NOMO-1 treated with DMSO at 0.1 percent for 48 hours (cell line): ENCODE data around the gene CEACAM5.
"Not testable (repeated sequence)": the region's sequence is repeated elsewhere in the genome, so short reads cannot be mapped to it uniquely, and the experiment has no call there.

Experiments
- DNase-seq: peaks from one replicate; lab custom pipeline; 2025; ENCODE audit not compliant: unreplicated experiment; lab: John Stamatoyannopoulos, UW

Gene CEACAM5

DNA sequence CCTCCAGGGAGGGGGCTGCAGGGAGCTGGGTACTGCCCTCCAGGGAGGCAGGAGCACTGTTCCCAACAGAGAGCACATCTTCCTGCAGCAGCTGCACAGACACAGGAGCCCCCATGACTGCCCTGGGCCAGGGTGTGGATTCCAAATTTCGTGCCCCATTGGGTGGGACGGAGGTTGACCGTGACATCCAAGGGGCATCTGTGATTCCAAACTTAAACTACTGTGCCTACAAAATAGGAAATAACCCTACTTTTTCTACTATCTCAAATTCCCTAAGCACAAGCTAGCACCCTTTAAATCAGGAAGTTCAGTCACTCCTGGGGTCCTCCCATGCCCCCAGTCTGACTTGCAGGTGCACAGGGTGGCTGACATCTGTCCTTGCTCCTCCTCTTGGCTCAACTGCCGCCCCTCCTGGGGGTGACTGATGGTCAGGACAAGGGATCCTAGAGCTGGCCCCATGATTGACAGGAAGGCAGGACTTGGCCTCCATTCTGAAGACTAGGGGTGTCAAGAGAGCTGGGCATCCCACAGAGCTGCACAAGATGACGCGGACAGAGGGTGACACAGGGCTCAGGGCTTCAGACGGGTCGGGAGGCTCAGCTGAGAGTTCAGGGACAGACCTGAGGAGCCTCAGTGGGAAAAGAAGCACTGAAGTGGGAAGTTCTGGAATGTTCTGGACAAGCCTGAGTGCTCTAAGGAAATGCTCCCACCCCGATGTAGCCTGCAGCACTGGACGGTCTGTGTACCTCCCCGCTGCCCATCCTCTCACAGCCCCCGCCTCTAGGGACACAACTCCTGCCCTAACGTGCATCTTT lies 7.8 kb upstream of the CEACAM5 start:
- DNase-seq: no peak

DNA sequence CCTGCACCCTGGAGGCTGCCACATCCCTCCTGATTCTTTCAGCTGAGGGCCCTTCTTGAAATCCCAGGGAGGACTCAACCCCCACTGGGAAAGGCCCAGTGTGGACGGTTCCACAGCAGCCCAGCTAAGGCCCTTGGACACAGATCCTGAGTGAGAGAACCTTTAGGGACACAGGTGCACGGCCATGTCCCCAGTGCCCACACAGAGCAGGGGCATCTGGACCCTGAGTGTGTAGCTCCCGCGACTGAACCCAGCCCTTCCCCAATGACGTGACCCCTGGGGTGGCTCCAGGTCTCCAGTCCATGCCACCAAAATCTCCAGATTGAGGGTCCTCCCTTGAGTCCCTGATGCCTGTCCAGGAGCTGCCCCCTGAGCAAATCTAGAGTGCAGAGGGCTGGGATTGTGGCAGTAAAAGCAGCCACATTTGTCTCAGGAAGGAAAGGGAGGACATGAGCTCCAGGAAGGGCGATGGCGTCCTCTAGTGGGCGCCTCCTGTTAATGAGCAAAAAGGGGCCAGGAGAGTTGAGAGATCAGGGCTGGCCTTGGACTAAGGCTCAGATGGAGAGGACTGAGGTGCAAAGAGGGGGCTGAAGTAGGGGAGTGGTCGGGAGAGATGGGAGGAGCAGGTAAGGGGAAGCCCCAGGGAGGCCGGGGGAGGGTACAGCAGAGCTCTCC lies 6.9 kb upstream of the CEACAM5 start:
- peak; percentile 28 for DNase-seq

DNA sequence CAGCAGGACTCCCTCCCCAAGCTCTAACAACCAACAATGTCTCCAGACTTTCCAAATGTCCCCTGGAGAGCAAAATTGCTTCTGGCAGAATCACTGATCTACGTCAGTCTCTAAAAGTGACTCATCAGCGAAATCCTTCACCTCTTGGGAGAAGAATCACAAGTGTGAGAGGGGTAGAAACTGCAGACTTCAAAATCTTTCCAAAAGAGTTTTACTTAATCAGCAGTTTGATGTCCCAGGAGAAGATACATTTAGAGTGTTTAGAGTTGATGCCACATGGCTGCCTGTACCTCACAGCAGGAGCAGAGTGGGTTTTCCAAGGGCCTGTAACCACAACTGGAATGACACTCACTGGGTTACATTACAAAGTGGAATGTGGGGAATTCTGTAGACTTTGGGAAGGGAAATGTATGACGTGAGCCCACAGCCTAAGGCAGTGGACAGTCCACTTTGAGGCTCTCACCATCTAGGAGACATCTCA lies 6.2 kb upstream of the CEACAM5 start:
- no peak for DNase-seq

DNA sequence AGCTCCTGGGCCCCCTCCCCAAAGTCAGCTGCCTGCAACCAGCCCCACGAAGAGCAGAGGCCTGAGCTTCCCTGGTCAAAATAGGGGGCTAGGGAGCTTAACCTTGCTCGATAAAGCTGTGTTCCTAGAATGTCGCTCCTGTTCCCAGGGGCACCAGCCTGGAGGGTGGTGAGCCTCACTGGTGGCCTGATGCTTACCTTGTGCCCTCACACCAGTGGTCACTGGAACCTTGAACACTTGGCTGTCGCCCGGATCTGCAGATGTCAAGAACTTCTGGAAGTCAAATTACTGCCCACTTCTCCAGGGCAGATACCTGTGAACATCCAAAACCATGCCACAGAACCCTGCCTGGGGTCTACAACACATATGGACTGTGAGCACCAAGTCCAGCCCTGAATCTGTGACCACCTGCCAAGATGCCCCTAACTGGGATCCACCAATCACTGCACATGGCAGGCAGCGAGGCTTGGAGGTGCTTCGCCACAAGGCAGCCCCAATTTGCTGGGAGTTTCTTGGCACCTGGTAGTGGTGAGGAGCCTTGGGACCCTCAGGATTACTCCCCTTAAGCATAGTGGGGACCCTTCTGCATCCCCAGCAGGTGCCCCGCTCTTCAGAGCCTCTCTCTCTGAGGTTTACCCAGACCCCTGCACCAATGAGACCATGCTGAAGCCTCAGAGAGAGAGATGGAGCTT lies 4.7 kb upstream of the CEACAM5 start:
- no peak for DNase-seq

DNA sequence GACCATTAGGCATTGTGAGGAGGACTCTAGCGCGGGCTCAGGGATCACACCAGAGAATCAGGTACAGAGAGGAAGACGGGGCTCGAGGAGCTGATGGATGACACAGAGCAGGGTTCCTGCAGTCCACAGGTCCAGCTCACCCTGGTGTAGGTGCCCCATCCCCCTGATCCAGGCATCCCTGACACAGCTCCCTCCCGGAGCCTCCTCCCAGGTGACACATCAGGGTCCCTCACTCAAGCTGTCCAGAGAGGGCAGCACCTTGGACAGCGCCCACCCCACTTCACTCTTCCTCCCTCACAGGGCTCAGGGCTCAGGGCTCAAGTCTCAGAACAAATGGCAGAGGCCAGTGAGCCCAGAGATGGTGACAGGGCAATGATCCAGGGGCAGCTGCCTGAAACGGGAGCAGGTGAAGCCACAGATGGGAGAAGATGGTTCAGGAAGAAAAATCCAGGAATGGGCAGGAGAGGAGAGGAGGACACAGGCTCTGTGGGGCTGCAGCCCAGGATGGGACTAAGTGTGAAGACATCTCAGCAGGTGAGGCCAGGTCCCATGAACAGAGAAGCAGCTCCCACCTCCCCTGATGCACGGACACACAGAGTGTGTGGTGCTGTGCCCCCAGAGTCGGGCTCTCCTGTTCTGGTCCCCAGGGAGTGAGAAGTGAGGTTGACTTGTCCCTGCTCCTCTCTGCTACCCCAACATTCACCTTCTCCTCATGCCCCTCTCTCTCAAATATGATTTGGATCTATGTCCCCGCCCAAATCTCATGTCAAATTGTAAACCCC lies 2.8 kb upstream of the CEACAM5 start:
- DNase-seq: peak; percentile 26

DNA sequence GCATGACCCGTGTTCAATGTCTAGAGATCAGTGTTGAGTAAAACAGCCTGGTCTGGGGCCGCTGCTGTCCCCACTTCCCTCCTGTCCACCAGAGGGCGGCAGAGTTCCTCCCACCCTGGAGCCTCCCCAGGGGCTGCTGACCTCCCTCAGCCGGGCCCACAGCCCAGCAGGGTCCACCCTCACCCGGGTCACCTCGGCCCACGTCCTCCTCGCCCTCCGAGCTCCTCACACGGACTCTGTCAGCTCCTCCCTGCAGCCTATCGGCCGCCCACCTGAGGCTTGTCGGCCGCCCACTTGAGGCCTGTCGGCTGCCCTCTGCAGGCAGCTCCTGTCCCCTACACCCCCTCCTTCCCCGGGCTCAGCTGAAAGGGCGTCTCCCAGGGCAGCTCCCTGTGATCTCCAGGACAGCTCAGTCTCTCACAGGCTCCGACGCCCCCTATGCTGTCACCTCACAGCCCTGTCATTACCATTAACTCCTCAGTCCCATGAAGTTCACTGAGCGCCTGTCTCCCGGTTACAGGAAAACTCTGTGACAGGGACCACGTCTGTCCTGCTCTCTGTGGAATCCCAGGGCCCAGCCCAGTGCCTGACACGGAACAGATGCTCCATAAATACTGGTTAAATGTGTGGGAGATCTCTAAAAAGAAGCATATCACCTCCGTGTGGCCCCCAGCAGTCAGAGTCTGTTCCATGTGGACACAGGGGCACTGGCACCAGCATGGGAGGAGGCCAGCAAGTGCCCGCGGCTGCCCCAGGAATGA lies 1.5 kb upstream of the CEACAM5 start:
- peak; percentile 74 for DNase-seq

DNA sequence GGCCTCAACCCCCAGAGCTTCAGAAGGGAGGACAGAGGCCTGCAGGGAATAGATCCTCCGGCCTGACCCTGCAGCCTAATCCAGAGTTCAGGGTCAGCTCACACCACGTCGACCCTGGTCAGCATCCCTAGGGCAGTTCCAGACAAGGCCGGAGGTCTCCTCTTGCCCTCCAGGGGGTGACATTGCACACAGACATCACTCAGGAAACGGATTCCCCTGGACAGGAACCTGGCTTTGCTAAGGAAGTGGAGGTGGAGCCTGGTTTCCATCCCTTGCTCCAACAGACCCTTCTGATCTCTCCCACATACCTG lies 969 bp upstream of the CEACAM5 start:
- no peak for DNase-seq

DNA sequence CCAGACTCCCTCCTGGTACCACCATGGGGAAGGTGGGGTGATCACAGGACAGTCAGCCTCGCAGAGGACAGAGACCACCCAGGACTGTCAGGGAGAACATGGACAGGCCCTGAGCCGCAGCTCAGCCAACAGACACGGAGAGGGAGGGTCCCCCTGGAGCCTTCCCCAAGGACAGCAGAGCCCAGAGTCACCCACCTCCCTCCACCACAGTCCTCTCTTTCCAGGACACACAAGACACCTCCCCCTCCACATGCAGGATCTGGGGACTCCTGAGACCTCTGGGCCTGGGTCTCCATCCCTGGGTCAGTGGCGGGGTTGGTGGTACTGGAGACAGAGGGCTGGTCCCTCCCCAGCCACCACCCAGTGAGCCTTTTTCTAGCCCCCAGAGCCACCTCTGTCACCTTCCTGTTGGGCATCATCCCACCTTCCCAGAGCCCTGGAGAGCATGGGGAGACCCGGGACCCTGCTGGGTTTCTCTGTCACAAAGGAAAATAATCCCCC lies 505 bp upstream of the CEACAM5 start:
- no peak for DNase-seq

DNA sequence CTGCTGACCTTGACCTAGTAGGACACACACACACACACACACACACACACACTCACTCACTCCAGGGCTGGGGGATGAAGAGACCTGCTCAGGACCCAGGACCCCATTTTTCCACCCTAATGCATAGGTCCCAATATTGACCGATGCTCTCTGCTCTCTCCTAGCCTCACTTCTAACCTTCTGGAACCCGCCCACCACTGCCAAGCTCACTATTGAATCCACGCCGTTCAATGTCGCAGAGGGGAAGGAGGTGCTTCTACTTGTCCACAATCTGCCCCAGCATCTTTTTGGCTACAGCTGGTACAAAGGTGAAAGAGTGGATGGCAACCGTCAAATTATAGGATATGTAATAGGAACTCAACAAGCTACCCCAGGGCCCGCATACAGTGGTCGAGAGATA lies 1.1 kb downstream of the CEACAM5 start:
- DNase-seq: not testable (repeated sequence)

DNA sequence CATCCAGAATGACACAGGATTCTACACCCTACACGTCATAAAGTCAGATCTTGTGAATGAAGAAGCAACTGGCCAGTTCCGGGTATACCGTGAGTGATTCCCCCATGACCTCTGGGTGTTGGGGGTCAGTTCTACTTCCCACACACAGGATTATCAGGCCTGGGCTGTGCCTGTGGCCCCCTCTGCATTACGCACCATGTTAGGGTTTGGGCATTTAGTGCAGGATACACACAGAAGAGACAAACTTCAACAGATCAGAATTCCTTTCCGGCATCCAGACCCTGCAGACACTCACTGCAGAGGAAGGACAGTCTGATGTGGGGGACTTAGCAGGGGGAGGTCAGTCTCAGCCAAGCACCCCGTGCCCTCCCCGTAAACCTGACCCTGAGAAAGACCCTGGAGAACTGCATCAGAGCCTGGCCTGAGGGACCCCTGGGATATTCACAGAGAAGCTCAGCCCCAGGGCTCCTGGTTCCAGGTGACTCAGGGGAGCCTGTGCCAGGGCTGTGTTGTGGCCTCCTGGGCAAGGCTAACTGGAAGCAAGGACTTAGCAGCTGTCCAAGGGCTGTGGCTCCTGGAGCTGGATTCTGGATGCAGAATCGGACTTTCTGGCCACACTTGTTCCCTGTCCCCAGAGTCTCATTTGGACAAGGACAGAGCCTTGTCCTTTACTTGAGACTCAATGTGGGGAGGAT lies 1.7 kb downstream of the CEACAM5 start:
- no peak for DNase-seq

DNA sequence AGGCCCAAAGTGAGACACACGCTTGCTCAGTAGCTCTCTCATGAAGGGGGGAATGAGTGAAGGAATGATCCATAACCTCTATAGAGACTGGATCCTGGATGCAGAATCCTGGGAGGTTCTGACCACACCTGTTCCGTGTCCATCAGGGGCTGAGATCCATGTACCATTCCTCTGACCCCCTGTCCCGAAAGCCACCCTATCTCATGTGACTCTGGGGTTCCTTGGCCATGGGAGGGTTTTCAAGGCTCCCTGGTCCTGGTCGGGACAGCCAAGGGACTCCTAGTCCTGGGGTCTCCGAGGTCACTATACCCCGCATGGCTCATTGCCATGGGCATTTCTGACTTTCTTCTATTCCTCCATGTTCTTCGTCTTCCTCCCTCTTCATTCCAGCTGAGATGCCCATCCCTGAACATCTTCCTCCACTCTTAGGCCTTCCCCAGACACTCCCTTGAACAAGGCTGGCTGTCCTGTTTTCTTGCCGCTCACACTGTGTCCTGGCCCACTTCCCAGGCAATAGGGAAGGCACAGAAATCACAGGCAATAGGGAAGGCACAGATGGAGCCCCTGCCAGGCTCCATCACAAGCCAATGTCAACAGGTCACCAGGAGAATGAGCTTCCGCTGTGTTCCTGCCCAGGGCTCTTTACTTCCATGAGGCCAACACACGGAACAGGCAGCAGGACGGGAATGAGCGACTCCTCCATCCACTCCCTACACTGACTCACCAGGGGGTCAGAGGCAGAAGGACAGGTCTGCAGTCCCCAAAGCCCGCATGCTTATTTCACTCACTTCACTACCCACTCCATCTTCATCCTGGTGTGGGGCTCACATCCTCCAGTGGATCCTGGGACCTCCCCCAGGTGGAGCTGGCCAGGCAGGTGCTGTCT lies 3.2 kb downstream of the CEACAM5 start:
- no peak for DNase-seq

DNA sequence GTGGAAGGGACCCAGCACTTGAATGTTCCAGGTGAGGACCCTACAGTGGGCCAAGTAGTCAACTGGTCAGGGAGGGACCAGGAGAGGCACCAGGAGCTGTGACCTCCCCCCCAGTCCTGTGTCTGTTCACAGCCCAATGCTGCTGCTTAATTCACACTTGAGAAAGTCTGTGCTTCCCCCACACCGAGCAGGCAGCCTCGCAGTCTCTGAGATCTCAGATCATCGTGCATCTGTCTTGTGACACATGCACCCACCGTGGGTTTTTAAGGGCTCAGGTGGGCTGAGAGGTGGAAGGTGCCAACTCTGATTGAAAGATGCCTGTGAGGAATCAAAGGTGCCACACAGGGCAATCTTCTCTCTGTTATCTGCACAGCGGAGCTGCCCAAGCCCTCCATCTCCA lies 6.2 kb downstream of the CEACAM5 start:
- DNase-seq: no peak

DNA sequence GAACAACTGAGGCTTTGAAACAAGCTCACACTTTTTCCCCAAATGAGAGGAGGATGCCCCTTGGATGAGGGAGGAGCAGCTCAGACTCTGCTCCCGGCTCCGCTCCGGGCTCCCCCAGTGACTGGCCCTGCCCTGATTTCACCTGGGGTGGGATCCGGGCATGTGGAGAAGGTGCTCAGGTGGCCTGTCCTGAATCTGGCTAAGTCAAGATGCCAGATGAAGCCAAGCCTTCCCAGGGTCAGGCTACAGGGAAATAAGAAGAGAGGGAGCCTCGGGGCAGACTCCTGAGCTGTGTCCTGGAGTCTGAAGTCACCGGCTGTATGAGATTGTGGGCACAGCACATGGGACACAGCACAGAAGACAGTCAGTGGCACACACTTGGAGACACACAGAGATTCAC lies 10.3 kb downstream of the CEACAM5 start:
- DNase-seq: no peak

DNA sequence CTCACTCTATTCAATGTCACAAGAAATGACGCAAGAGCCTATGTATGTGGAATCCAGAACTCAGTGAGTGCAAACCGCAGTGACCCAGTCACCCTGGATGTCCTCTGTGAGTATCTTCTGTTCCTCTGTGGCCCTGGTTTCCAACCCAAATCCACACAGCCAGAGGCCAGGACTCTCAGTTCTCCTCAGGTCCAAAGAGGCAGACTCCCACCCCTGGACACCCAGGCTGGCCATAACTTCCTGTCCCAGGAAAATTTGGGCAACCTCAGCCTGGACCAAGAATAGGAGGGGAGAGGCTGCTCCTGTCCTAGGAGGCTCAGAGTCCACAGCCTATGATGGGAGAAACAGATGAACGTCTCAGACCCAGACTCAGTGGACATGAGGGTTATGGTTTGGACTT lies 11.7 kb downstream of the CEACAM5 start:
- DNase-seq: no peak

DNA sequence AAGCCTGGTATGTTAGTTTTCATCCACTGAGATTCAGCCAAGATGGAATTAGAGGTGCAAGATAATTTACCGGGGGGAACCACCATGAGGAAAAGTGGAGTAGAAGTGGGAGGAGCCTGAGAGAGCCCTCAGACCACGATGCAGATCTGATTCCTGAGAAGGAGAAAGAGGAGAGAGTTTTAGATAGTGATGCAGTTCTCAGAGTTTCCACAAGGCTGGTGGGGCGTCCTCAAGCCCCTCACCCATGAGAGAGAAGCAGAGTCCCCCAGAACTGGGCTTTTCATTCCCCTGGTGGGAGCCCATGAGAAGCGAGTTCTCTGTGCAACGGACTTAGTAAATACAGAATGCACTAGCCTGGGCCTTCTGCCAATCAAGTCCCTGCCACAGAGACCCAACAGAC lies 18.1 kb downstream of the CEACAM5 start:
- DNase-seq: no peak

DNA sequence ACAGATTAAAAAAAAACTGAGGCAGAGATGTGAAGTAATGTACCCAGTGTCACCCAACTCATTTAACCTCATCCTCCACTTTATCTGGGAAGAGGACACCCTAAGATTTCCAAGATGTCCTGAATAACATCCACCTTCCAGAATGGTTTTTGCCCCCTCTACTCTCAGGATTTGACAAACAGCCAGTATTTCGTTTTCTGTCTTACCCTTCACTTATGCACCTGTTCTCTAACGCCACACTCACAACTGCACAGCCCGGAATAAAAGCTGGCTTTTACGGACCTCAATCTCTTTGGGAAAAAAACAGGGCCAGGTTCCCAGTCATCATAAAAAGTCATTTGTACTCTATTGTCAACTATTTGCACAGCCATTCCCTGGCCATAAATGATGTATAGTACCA lies 25.7 kb downstream of the CEACAM5 start:
- DNase-seq: no peak

DNA sequence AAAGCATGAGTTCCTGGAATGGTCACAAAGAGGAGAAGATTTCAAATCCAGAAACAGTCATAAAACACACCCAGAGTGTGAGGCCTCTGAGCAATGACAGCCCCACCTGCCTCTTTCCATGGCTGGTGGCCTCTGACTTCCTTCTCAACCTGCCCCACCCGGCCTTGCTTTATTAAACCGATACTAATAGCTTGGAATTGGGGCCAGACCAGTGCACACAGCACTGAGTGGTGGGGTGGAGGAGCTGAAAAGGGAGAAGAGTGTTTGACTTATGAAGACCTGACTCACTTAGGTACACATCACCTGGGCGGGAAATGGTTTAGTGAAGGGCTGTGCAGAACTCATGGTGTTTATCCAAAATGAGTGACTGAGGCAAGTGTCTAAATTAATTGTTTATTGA lies 26.2 kb downstream of the CEACAM5 start:
- DNase-seq: no peak

DNA sequence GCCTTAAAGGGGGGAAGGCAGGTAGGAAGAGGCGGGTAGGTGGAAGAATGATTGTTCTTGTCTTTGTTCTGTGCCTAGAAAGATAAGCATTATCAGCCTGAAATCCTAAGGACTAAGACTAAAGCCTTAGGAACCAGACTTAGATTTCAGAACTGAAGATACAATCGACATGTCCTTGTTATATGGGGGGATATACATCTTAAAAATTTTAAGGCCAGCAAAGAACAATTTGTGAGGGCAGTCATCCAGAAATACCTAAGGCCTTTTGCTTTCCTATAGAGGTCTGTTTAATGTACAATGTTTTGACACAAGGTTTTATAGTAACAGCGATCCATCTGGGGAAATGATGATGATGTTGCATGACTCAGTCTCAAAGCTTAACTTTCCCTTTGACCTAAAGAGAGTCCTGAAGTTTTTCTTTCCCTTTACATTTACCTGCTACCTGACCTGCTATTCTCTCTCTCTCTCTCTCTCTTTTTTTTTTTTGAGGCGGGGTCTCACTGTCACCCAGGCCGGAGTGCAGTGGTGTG lies 26.7 kb downstream of the CEACAM5 start:
- no peak for DNase-seq

DNA sequence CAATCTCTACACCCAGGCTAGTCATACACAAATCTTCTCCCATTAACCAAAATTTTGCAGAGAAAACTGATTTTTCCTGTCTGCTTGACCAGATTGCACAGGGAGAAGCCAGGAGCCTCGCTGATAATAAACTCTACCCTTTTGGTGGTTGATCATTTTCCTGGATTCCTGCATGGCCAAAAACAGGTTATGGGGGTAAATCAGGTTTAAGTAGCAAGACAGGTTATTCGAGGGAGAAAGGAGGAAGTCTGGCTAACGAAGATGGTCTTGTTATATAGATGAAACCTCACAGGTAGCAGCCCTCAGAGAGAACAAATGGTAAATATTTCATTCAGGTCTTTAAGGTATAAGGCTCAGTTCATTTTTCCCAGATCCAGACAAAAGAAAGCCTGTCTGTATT lies 30.9 kb downstream of the CEACAM5 start:
- no peak for DNase-seq
